HepG2 (cell line): Measurements from ENCODE around the gene PTGR1. TPM values are rescaled to one million over a fixed set of nuclear protein-coding genes. Genes with fewer than 3 reads are reported as not detected.

Experiments
- BORCS8-MEF2B ChIP-seq: sonication (generic); formaldehyde crosslinking; IDR thresholded peaks from 2 replicates; pipeline ENCODE4 v1.8.0; 2022; ENCODE audit warnings: mild to moderate bottlenecking, missing genetic modification reagents
- BRD4 ChIP-seq: sonication (generic); formaldehyde crosslinking; IDR thresholded peaks from 2 replicates; pipeline ENCODE4 v1.4.0; 2020; ENCODE audit warnings: missing genetic modification reagents
- E2F2 ChIP-seq: sonication (generic); formaldehyde crosslinking; IDR thresholded peaks from 2 replicates; pipeline ENCODE4 v1.4.0; 2020; ENCODE audit warnings: missing genetic modification reagents, borderline replicate concordance
- EHMT2 ChIP-seq: fragments of 200-600 bp; sonication (generic); IDR thresholded peaks from 2 replicates; pipeline ENCODE4 v1.7.0; 2017; ENCODE audit warnings: antibody characterized with exemption, low read depth, low read length, borderline replicate concordance
- FOXK1 ChIP-seq: sonication (generic); formaldehyde crosslinking; IDR thresholded peaks from 2 replicates; pipeline ENCODE4 v1.4.0; 2020; ENCODE audit warnings: low read depth, missing genetic modification reagents, borderline replicate concordance
- MIER2 ChIP-seq: IDR thresholded peaks from 2 replicates; pipeline ENCODE4 v1.6.1; 2016; ENCODE audit warnings: missing biosample characterization, missing genetic modification reagents
- PHF20 ChIP-seq: sonication (generic); formaldehyde crosslinking; IDR thresholded peaks from 2 replicates; pipeline ENCODE4 v1.5.0; 2020; ENCODE audit warnings: mild to moderate bottlenecking, missing genetic modification reagents
- PHF8 ChIP-seq: sonication (generic); formaldehyde crosslinking; IDR thresholded peaks from 2 replicates; pipeline ENCODE4 v1.5.0; 2020; ENCODE audit warnings: missing genetic modification reagents
- POLR2G ChIP-seq: fragments of 200-400 bp; formaldehyde crosslinking; IDR thresholded peaks from 2 replicates; pipeline ENCODE4 v1.6.1; 2018; ENCODE audit warnings: mild to moderate bottlenecking, low read depth, low read length, moderate library complexity
- SMAD1 ChIP-seq: sonication (generic); formaldehyde crosslinking; IDR thresholded peaks from 2 replicates; pipeline ENCODE4 v1.4.0; 2020; ENCODE audit warnings: missing genetic modification reagents, low read depth, mild to moderate bottlenecking, borderline replicate concordance
- TARDBP ChIP-seq: sonication (generic); formaldehyde crosslinking; IDR thresholded peaks from 2 replicates; pipeline ENCODE4 v1.8.0; 2022; ENCODE audit warnings: mild to moderate bottlenecking, missing genetic modification reagents
- TFDP2 ChIP-seq: sonication (generic); formaldehyde crosslinking; IDR thresholded peaks from 2 replicates; pipeline ENCODE4 v1.4.0; 2020; ENCODE audit warnings: missing genetic modification reagents
- U2AF1 ChIP-seq: fragments of 200-400 bp; formaldehyde crosslinking; optimal IDR thresholded peaks from 2 replicates; pipeline ENCODE3; 2017; ENCODE audit warnings: mild to moderate bottlenecking, low read depth, low read length
- UBTF ChIP-seq: sonication (generic); formaldehyde crosslinking; IDR thresholded peaks from 2 replicates; pipeline ENCODE4 v1.4.0; 2020; ENCODE audit warnings: mild to moderate bottlenecking, missing genetic modification reagents
- ZBTB43 ChIP-seq: sonication (generic); formaldehyde crosslinking; conservative IDR thresholded peaks from 2 replicates; pipeline ENCODE4 v1.4.0; 2020; ENCODE audit warnings: missing genetic modification reagents
- ZNF121 ChIP-seq: sonication (generic); formaldehyde crosslinking; IDR thresholded peaks from 2 replicates; pipeline ENCODE4 v1.5.0; 2020; ENCODE audit warnings: mild to moderate bottlenecking, missing genetic modification reagents
- ZNF205 ChIP-seq: IDR thresholded peaks from 2 replicates; pipeline ENCODE4 v1.6.1; 2018; ENCODE audit warnings: missing biosample characterization, missing genetic modification reagents
- ZNF460 ChIP-seq: sonication (generic); formaldehyde crosslinking; IDR thresholded peaks from 2 replicates; pipeline ENCODE4 v1.5.1; 2020; ENCODE audit warnings: missing genetic modification reagents, mild to moderate bottlenecking, borderline replicate concordance
- ZNF547 ChIP-seq: sonication (generic); formaldehyde crosslinking; IDR thresholded peaks from 2 replicates; pipeline ENCODE4 v1.5.1; 2020; ENCODE audit warnings: mild to moderate bottlenecking, missing genetic modification reagents
- ZNF674 ChIP-seq: sonication (generic); formaldehyde crosslinking; IDR thresholded peaks from 2 replicates; pipeline ENCODE4 v1.5.0; 2020; ENCODE audit warnings: low read depth, mild to moderate bottlenecking, missing genetic modification reagents
- ZNF773 ChIP-seq: sonication (generic); formaldehyde crosslinking; IDR thresholded peaks from 2 replicates; pipeline ENCODE4 v1.4.0; 2020; ENCODE audit warnings: missing genetic modification reagents, borderline replicate concordance
- ZNF776 ChIP-seq: sonication (generic); formaldehyde crosslinking; IDR thresholded peaks from 2 replicates; pipeline ENCODE4 v1.4.0; 2020; ENCODE audit warnings: mild to moderate bottlenecking, missing genetic modification reagents
- polyA plus RNA-seq, 8 experiments: library from polyadenylated mRNA; depleted of rRNA in 3 of 8; stranded (reverse) in 7 of 8; unstranded in 1 of 8; fragments of >200 nt; fragmentation: Illumina TruSeq in 4 of 8; extraction: Trizol in 4 of 8; gene quantifications; 2 replicates each; pipeline versions ENCODE4 v1.2.1 to v1.2.3, GENCODE V29; 2011 to 2016; ENCODE audit warnings: low read depth in 4 of 8, missing spikeins in 1 of 8, mixed read lengths in 1 of 8; ENCODE audit not compliant: insufficient read depth in 1 of 8
- total RNA-seq, 5 experiments: library from RNA; depleted of rRNA; stranded (reverse); fragments of >200 nt; fragmentation: Illumina TruSeq; extraction: Trizol; gene quantifications; 2 replicates each; pipeline ENCODE4 v1.2.3, GENCODE V29; 2016; ENCODE audit warnings: low read depth in 1 of 5

PTGR1 gene
- total and polyA plus RNA-seq, 2 of the 13 experiments (the other 11 are each of a cell fraction or from before 2014, with no cell fraction given), result 6.0 to 15.8 TPM

- TF ChIP-seq U2AF1, result no peak
- TF ChIP-seq BRD4 (CRISPR knock-in tag), result 0 out of 2 replicates have a peak, but pooled peaks have one; percentile 50
- TF ChIP-seq MIER2 (CRISPR knock-in tag), result 0 out of 2 replicates have a peak, but pooled peaks have one; percentile 4
- 0 out of 2 replicates have a peak, but pooled peaks have one; percentile 58 for TF ChIP-seq SMAD1 (CRISPR knock-in tag)
- TF ChIP-seq ZNF674, result no peak
- TF ChIP-seq BORCS8-MEF2B (CRISPR knock-in tag), result peak; percentile 61; the same call in 1 of the 2 replicates
- TF ChIP-seq ZNF121 (CRISPR knock-in tag), result peak; percentile 52; the same call in 1 of the 2 replicates
- no peak for TF ChIP-seq ZNF773
- TF ChIP-seq ZBTB43 (CRISPR knock-in tag), result no peak
- peak; percentile 51; the same call in 1 of the 2 replicates for TF ChIP-seq UBTF (CRISPR knock-in tag)
- 0 out of 2 replicates have a peak, but pooled peaks have one; percentile 22 for TF ChIP-seq FOXK1 (CRISPR knock-in tag)
- peak; percentile 55; the same call in 1 of the 2 replicates for TF ChIP-seq ZNF776
- TF ChIP-seq PHF20 (CRISPR knock-in tag), result peak; percentile 48; the same call in 1 of the 2 replicates
- TF ChIP-seq EHMT2, result no peak
- TF ChIP-seq TARDBP (CRISPR knock-in tag), result 0 out of 2 replicates have a peak, but pooled peaks have one; percentile 36
- no peak for TF ChIP-seq ZNF205 (CRISPR knock-in tag)
- TF ChIP-seq TFDP2 (CRISPR knock-in tag), result peak; percentile 74
- peak; percentile 63; the same call in 1 of the 2 replicates for TF ChIP-seq POLR2G
- TF ChIP-seq ZNF547 (CRISPR knock-in tag), result peak; percentile 60; the same call in 1 of the 2 replicates
- peak; percentile 59; the same call in 1 of the 2 replicates for TF ChIP-seq PHF8 (CRISPR knock-in tag)
- no peak for TF ChIP-seq E2F2 (CRISPR knock-in tag)
- no peak for TF ChIP-seq ZNF460 (CRISPR knock-in tag)
Measured at GRCh38 chr9:111525056-111525977, 74.1 kb downstream of the PTGR1 start, which contains the start of gene ZNF483 (continued).
